HFF-Myc (cell line): ENCODE measurements around the gene COQ10A.

ENCODE experiments used
- DNase-seq: peaks from one replicate; pipeline ENCODE4 v3.0.0-alpha.2; 2011; ENCODE audit warnings: low read depth; ENCODE audit errors: extremely low read depth
- H3K4me3 ChIP-seq: replicated peaks from 2 replicates; pipeline ENCODE4 v1.5.1; 2011; ENCODE audit warnings: low read depth, mild to moderate bottlenecking, control low read depth, low read length
- CTCF ChIP-seq: IDR thresholded peaks from 2 replicates; pipeline ENCODE4 v1.5.1; 2012; ENCODE audit warnings: mild to moderate bottlenecking, low read depth, low read length, control low read depth; ENCODE audit errors: missing control alignments

COQ10A gene

DNA sequence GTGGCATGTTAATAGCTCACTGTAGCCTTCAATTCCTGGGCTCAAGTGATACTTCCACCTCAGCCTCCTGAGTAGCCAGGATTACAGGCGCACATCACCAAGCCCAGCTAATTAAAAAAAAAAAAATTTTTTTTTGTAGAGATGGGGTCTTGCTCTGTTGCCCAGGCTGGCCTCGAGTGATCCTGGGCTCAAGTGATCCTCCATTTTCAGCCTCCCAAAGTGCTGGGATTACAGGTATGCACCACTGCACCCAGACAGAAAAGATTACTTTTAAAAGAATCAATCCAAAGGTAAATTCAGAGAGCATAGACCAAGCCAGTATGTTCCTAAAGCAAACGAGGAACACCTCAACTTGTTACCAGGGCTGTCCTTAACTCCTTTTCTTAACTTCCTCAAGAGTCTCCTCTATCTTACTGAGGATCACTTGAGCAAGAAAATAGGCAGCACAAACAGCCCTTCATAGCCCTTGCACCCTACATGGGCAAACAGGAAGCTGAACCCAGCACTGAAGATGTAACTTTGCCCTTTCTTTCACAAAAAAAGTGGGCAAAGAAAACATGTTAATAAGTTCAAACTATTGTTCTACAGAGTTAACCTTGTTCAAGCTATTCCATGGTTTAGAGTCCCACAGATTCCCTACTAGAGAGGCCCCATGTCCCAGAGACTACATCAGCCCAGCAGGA lies 22.1 kb downstream of the COQ10A start:
- DNase-seq = no peak
- no peak overlapping the region for H3K4me3 ChIP-seq
- no peak for TF ChIP-seq CTCF

DNA sequence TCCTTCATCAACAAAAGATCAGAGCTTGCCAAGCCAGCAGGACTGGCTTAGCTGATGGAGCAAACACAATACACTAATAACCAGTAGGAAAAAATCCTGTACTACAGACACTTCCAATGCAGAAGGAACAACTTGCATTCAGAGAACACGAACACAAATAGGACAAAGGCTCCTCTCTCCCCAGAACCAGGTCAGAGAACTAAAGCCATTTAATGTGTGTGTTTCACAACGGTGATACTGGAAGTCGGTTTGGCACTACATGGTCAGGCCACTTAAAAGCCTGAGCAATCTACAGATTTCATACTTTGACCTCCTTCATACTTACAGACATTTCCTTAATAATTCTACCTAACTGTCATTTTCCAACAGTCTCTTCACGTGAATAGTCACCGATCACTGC lies 27.1 kb downstream of the COQ10A start:
- no peak overlapping the region for H3K4me3 ChIP-seq
- no peak for TF ChIP-seq CTCF
- no peak for DNase-seq

- no peak overlapping the region for H3K4me3 ChIP-seq
- no peak for DNase-seq
- no peak for TF ChIP-seq CTCF
Observed at GRCh38 chr12:56296295-56296694, 29.6 kb downstream of the COQ10A start.

DNA sequence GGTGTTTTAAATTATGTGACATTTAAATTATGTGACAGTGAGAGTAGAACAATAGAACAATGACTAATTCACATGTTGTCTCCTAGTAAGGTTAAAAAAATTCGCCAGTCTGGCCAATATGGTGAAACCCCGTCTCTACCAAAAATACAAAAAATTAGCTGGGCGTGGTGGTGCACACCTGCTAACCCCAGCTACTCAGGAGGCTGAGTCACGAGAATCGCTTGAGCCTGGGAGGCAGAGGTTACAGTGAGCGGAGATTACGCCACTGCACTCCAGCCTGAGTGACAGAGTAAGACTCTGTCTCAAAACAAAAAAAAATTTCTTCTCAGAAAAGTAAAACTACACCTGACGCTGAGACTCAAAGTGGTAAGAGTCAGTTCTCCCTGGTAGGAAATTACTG lies 30.7 kb downstream of the COQ10A start:
- no peak overlapping the region for H3K4me3 ChIP-seq
- no peak for DNase-seq
- TF ChIP-seq CTCF = no peak

- TF ChIP-seq CTCF = no peak
- no peak for DNase-seq
- peak overlapping the region; percentile 96 for H3K4me3 ChIP-seq
Observed at GRCh38 chr12:56298828-56299227, 32.1 kb downstream of the COQ10A start.

DNA sequence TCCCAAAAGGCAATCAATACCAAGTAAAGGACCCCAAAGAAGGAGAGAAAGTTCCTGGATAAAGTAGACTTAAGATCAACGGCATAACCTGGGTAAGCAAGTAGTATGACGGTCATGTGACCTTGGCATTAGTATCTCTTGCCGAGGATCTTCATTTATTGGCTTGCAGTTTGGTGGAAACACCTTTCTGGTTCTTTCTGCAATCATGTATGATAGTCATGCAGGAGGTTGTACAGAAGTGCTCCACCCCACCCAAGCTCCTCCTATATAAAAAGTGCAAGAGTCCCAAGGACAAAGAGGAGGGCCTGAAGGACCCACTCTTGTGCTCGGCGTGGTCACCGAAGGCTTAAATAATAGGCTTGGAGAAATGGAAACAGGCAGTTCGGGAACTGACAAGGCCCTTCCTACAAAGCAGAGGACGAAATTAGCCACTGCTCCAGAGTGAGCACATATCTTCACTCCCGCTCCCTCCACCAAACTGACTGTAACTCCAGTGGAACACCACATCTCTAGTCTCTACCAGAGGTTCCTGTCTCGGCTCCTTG lies 32.6 kb downstream of the COQ10A start:
- TF ChIP-seq CTCF = no peak
- peak overlapping the region; percentile 96 for H3K4me3 ChIP-seq
- no peak for DNase-seq
